Mesothelial cell of epicardium (in vitro differentiated cells): ENCODE measurements around the gene FYN. TPM values are rescaled to one million over a fixed set of nuclear protein-coding genes. Genes with fewer than 3 reads are reported as not detected.

ENCODE experiments used
- DNase-seq, 2 experiments: peaks; one replicate each; pipeline ENCODE4 v3.0.0; 2021; ENCODE audit warnings: low spot score in 2 of 2; ENCODE audit not compliant: unreplicated experiment in 2 of 2
- H3K27ac Mint-ChIP-seq: 2 replicates; pipeline ENCODE4 v1.8.0; 2021; ENCODE audit warnings: mixed read lengths
- H3K27me3 Mint-ChIP-seq: 2 replicates; pipeline ENCODE4 v1.8.0; 2021; ENCODE audit warnings: low read depth, mixed read lengths
- H3K36me3 Mint-ChIP-seq: 2 replicates; pipeline ENCODE4 v1.8.0; 2021; ENCODE audit warnings: mixed read lengths
- H3K4me1 Mint-ChIP-seq: 2 replicates; pipeline ENCODE4 v1.8.0; 2021; ENCODE audit warnings: mixed read lengths
- H3K4me3 Mint-ChIP-seq: 2 replicates; pipeline ENCODE4 v1.8.0; 2021; ENCODE audit warnings: mild to moderate bottlenecking, moderate library complexity, mixed read lengths
- H3K9me3 Mint-ChIP-seq: 2 replicates; pipeline ENCODE4 v1.8.0; 2021; ENCODE audit warnings: mixed read lengths
- total RNA-seq: library from RNA; stranded (reverse); gene quantifications from 3 replicates; pipeline ENCODE4 v1.2.1, GENCODE V29; 2021
- TF ChIP-seq, protein P1 (sequence below): fragments of 200-600 bp; sonication (generic); IDR thresholded peaks from one replicate; pipeline ENCODE4 v1.5.0; 2021; ENCODE audit warnings: antibody characterized with exemption; ENCODE audit not compliant: unreplicated experiment

Gene FYN
- total RNA-seq, 1 donor from 2014 or later, result 115 TPM

DNA sequence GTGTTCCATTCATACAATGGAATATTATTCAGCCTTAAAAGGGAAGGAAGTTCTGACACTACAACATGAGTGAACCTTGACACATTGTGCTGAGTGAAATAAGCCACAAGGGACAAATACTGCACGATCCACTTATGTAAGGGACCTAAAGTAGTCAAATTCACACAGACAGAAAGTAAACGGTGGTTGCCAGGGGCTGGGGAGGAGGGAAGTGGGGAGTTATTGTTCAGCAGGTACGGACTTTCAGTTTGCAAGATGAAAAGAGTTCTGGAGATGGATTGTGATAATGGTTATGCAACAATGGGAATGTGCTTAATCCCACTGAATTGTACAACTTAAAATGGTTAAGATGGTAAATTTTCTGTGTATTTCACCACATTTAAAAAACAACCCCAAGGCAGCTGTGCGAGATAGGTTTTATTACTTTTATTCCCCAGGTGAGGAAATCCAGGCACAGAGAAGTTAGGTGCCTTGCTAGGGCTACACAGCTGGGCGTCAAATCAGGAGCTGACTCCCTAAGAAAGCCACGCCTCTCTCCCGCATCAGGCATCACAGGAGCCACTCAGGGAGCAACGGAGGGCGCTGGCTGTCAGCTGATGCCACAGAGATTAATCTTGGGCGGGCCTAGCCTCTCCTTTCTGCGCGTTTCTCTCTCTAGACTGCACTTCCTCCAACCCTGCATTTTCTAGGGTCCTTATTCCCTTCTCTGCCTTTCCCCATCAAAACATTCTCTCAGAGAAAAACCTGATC, 258.2 kb downstream of the FYN start:
- Mint-ChIP-seq H3K27ac (no peak overlapping the region), H3K4me1 (peaks cover 14% of the 10 kb centered on the region), H3K4me3 (no peak overlapping the region), H3K36me3 (no peaks in the 10 kb centered on the region), H3K27me3 (no peaks in the 10 kb centered on the region), H3K9me3 (peaks cover 7% of the 10 kb centered on the region)
- DNase-seq, result no peak
- TF ChIP-seq, protein P1, sequence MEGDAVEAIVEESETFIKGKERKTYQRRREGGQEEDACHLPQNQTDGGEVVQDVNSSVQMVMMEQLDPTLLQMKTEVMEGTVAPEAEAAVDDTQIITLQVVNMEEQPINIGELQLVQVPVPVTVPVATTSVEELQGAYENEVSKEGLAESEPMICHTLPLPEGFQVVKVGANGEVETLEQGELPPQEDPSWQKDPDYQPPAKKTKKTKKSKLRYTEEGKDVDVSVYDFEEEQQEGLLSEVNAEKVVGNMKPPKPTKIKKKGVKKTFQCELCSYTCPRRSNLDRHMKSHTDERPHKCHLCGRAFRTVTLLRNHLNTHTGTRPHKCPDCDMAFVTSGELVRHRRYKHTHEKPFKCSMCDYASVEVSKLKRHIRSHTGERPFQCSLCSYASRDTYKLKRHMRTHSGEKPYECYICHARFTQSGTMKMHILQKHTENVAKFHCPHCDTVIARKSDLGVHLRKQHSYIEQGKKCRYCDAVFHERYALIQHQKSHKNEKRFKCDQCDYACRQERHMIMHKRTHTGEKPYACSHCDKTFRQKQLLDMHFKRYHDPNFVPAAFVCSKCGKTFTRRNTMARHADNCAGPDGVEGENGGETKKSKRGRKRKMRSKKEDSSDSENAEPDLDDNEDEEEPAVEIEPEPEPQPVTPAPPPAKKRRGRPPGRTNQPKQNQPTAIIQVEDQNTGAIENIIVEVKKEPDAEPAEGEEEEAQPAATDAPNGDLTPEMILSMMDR, result no peak

GRCh38 chr6:111612379-111612778, 260.9 kb downstream of the FYN start:
- Mint-ChIP-seq H3K4me1 (peaks cover 17% of the 10 kb centered on the region), H3K36me3 (no peaks in the 10 kb centered on the region), H3K27me3 (no peaks in the 10 kb centered on the region), H3K27ac (no peak overlapping the region), H3K9me3 (peaks cover 7% of the 10 kb centered on the region), H3K4me3 (no peak overlapping the region)
- DNase-seq, result no peak
- TF ChIP-seq, protein P1, result no peak

DNA sequence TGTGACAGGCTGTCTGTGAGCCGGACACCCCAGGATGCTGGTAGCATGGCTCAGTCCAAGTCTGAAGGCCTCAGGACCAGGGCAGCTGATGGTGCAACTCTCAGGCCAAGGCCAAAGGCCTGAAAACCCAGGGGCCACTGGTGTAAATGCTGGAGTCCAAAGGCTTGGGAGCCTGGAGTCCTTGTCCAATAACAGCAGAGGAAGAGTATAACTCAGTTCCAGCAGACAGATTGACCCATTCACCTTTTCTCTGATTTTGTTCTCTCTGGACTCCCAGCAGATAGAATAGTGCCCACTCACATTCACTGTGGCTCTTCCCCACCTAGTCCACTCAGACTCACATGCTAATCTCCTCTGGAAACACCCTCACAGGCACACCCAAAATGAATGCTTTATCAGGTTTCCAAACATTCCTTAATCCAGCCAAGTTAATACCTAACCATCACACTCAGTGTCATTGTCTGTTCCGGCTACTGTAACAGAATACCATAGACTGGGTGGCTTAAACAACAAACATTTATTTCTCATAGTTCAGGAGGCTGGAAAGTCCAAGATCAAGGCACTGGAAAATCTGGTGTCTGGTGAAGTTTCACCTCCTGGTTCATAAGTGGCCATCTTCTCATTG, 262.6 kb downstream of the FYN start:
- no peaks in the 10 kb centered on the region for H3K27me3 Mint-ChIP-seq

More for the DNA sequence above, 262.6 kb downstream of the FYN start:
- Mint-ChIP-seq H3K27ac (no peak overlapping the region), H3K4me1 (peaks cover 25% of the 10 kb centered on the region), H3K9me3 (peaks cover 7% of the 10 kb centered on the region), H3K36me3 (no peaks in the 10 kb centered on the region), H3K4me3 (no peak overlapping the region)
- no peak for DNase-seq
- TF ChIP-seq, protein P1, result no peak

Other genes starting within 250 kb of the FYN start
- not detected in 3 replicates for gene CCN6, start 180.7 kb upstream of the FYN start, total RNA-seq
- gene TUBE1, start 214.0 kb upstream of the FYN start, total RNA-seq, result 19.0 to 20.7 TPM (median 19.6 TPM) in 3 replicates
- 21.7 to 23.6 TPM (median 22.7 TPM) in 3 replicates for gene FAM229B, start 214.1 kb upstream of the FYN start, total RNA-seq